ENCODE measurements around the gene NAT8L. TPM values are rescaled to one million over a fixed set of nuclear protein-coding genes. Genes with fewer than 3 reads are reported as not detected.
"Not testable (repeated sequence)": the region's sequence is repeated elsewhere in the genome, so short reads cannot be mapped to it uniquely, and the experiment has no call there.

The NAT8L gene
- total RNA-seq, 1 experiment from 2014 or later: 13.9 TPM

- H2BK20ac ChIP-seq (ENCODE audit: low read depth, low read length, poor library complexity, severe bottlenecking); H3K79me1 ChIP-seq (ENCODE audit: insufficient read depth, low read depth, low read length, poor library complexity, severe bottlenecking); H3K14ac ChIP-seq (ENCODE audit: insufficient read depth, low read length); H3K23ac ChIP-seq (ENCODE audit: insufficient read length, low read depth, low read length); H4K20me1 ChIP-seq (ENCODE audit: control insufficient read depth, insufficient read depth, insufficient read length); H3K23me2 ChIP-seq (ENCODE audit: insufficient read length, low read depth, low read length, poor library complexity, severe bottlenecking); H3K4me3 Mint-ChIP-seq; H2BK12ac ChIP-seq (ENCODE audit: insufficient read length, low read depth, low read length); H2AFZ ChIP-seq (ENCODE audit: low read length); H4K91ac ChIP-seq (ENCODE audit: insufficient read length, low read depth, low read length); H3T11ph ChIP-seq (ENCODE audit: low read length); H3K18ac ChIP-seq (ENCODE audit: insufficient read length, low read depth, low read length); DNase-seq; H3K4me1 Mint-ChIP-seq; H4K5ac ChIP-seq (ENCODE audit: insufficient read length, low read depth, low read length); H3K79me2 ChIP-seq (ENCODE audit: insufficient read depth, low read length); H4K8ac ChIP-seq (replicated peaks; ENCODE audit: insufficient read length, low read depth, low read length); H3K56ac ChIP-seq (ENCODE audit: insufficient read length, low read depth, low read length); H3K36me3 Mint-ChIP-seq (ENCODE audit: insufficient read depth in 1 of 3, low read depth in 3 of 3); H3K9me3 ChIP-seq (ENCODE audit: control insufficient read depth, low read depth, low read length); H3K27ac Mint-ChIP-seq; H3K27ac ChIP-seq (ENCODE audit: insufficient read length, low read depth, low read length); H2BK5ac ChIP-seq (ENCODE audit: insufficient read length, low read length); H3K9ac ChIP-seq (ENCODE audit: extremely low read depth, insufficient read length, low read length); H2BK15ac ChIP-seq (ENCODE audit: low read depth, low read length); H3K4me1 ChIP-seq (ENCODE audit: insufficient read depth, low read length); H3K4me2 ChIP-seq (ENCODE audit: insufficient read depth, insufficient read length, low read length); H3K27me3 ChIP-seq (ENCODE audit: insufficient read depth, low read length); H2AK5ac ChIP-seq (ENCODE audit: insufficient read length, low read length); H3K4ac ChIP-seq (ENCODE audit: low read depth, low read length); H2BK120ac ChIP-seq (ENCODE audit: low read depth, low read length, poor library complexity, severe bottlenecking): not testable (repeated sequence)
- peaks cover 15% of the 10 kb centered on the region in 2 experiments; a peak in 4 of 5 replicates for H3K9me3 Mint-ChIP-seq
- H3K27me3 Mint-ChIP-seq (ENCODE audit: low read depth): peaks cover 89% of the 10 kb centered on the region
Measured at GRCh38 chr4:2031161-2031560, 28.0 kb upstream of the NAT8L start.

Data from H9 (cell line).